Retinal pigment epithelial cell (primary cell): ENCODE measurements around the gene APPL2.

Source experiments
- DNase-seq: peaks from one replicate; pipeline ENCODE4 v3.0.0-alpha.2; 2010; ENCODE audit warnings: low read depth
- H3K4me3 ChIP-seq: 2 replicates; pipeline ENCODE4 v1.5.1; 2011; ENCODE audit warnings: mild to moderate bottlenecking, low read length, control low read depth, moderate library complexity
- TF ChIP-seq, protein P1 (sequence below): conservative IDR thresholded peaks from 2 replicates; pipeline ENCODE4 v1.5.1; 2011; ENCODE audit warnings: low read depth, low read length, control low read depth, inconsistent platforms

Gene APPL2

DNA sequence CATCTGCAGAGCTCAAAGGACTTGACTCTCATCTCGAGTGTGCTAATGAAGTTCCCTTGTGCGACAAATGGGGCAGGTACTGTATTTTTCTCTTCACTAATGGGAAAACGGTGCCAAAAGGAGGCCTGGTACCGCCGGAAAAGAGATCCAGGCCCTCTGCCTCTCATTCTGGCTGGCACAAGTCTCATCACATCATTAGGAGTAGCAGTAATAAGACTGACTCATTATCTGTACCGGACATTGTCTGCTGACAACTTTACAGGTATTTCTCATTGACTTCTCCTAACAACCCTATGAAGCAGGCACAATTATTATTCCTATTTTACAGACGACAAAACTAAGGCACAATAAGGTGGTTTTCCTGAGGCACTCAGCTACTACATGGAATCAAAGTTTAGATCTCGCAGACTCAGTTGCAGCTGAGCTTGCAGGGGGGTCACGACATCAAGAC is 668 bp downstream of the APPL2 start:
- H3K4me3 ChIP-seq, result peak overlapping the region; percentile 72
- DNase-seq, result no peak
- TF ChIP-seq, protein P1, sequence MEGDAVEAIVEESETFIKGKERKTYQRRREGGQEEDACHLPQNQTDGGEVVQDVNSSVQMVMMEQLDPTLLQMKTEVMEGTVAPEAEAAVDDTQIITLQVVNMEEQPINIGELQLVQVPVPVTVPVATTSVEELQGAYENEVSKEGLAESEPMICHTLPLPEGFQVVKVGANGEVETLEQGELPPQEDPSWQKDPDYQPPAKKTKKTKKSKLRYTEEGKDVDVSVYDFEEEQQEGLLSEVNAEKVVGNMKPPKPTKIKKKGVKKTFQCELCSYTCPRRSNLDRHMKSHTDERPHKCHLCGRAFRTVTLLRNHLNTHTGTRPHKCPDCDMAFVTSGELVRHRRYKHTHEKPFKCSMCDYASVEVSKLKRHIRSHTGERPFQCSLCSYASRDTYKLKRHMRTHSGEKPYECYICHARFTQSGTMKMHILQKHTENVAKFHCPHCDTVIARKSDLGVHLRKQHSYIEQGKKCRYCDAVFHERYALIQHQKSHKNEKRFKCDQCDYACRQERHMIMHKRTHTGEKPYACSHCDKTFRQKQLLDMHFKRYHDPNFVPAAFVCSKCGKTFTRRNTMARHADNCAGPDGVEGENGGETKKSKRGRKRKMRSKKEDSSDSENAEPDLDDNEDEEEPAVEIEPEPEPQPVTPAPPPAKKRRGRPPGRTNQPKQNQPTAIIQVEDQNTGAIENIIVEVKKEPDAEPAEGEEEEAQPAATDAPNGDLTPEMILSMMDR, result no peak

DNA sequence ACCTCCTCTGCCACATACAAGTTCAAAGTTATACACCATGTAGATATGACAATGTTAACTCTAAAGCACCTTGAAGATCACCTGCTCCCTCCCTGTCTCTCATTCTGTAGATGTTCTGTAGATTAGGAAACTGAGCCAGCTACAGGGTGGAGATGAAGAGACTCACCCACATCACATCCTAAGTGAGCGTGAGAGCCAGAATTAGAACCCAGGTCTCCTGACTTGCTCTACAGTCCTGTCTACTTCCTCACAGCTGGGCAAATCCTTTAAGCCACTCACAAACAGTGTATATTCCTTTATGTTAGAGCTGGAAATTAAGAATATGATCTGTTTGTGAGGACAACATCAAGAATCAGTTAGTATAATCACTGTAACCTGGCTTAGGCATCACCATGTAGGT is 1.8 kb downstream of the APPL2 start:
- no peak for DNase-seq
- no peak overlapping the region for H3K4me3 ChIP-seq
- TF ChIP-seq, protein P1, result no peak

DNA sequence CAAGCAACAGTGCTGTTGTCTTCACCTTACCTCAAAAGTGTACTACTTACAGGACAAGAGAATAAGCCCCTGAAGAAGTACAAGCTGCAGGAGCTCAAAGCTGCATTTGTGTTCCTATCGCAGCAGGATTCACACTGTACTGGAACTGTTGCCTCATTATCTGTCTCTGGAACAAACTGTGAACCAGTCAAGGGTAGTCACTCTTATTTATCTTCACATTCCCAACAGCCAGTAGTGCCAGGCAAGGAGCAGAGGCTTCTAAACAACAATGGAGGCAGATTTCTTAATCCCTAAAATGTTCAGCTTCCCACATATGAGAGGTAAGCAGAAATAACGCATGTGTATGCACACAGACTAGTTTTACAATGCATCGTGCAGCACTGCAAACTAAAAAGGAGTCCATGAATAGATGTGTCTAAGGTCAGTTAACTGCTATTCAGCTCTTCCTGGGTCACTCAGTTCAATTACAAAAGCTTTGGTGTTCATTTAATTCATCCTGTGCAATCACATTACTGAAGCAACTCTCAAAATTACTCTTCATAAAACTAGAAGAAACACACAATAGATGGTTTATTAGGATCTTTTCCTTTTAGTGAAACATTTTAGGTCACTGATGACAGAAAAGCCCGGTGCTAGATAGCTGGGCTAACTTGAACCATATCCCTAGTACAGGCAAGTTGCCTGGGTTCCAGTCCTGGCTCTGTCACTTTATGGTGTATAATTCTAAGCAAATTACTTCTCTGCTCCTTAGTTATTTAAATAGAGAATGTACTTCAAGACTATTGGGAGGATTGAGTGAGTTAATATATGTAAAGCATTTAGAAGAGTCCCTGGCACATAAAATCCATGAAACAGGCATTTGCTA is 2.7 kb downstream of the APPL2 start:
- DNase-seq, result no peak
- no peak overlapping the region for H3K4me3 ChIP-seq
- TF ChIP-seq, protein P1, result no peak

DNA sequence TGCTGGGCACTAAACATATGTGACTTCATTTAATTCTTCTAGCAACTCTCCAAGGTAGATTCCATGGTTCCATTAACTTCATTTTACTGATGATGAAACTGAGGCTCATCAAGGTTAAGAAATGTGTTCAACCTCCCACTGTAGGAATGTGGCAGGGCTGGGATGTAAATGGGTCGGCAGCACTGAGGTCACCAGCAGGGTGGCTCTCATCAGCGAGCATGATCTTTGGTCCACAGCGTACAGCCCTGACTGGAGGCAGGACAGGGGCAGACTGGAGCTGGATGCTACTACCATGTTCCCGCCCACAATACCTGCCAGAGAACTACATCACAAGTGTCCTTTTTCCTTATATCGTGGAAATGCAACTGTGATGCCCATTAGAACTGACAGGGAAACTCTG is 4.6 kb downstream of the APPL2 start:
- TF ChIP-seq, protein P1, result no peak
- no peak for DNase-seq
- no peak overlapping the region for H3K4me3 ChIP-seq

DNA sequence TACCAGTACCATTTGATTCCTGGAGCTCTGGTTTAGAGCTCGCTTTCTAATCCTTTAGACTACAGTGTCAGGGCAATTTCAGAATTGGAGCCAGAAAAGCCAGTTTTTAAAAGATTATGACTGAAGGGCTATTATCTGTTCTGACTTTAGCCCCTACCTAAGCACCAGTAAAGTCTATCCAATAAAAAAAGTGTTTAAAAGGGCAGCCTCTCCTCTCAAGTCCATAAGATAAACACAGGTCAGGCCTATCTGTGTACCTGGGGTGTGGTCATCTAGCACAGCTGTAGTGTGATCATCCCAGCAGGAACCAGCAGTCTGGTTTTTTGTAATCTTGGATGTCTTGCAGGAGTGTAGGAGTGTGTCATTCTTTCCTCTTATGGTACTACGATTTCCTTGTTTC is 6.6 kb downstream of the APPL2 start:
- H3K4me3 ChIP-seq, result no peak overlapping the region
- TF ChIP-seq, protein P1, result no peak
- DNase-seq, result no peak

DNA sequence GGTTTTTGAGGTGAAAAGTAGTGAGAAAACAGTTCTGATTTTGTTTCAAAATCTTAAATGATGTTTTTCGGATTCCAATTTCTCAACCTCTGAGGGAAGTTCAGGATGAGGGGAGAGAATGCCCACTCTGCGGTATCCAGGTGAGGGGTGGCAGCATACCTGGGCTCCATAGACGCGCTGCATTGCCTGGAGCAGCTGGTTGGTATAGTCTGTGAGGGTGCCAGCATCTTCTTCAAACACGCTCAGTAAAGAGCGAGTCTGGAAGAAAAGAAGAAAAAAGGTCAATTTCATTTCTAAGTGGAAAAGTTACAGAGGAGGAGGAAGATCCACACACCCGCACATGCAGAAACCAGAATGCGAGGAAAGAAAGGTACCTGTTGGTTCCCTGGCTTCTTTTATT is 7.0 kb downstream of the APPL2 start:
- TF ChIP-seq, protein P1, result no peak
- H3K4me3 ChIP-seq, result no peak overlapping the region
- DNase-seq, result no peak

DNA sequence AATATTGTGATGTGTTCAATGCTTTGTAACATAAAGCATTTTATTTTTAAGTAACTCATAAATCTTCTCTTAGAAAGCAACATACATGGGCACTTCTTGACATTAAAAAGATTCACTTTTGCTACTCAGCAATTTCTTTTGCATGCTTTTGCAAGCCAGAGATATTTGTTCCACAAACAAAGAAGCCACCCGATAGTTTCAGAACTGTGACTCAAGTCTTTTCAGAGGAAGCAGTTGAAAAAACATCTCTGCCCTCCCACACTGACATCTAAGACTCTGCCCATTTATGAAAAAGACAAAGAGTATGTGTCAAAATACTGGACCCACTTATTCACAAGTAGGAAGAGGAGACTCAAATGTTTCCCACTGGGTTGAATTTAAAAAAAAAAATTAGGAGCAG is 7.5 kb downstream of the APPL2 start:
- H3K4me3 ChIP-seq, result no peak overlapping the region
- DNase-seq, result no peak
- TF ChIP-seq, protein P1, result no peak
